ENCODE data around the gene ATP2A2.

- TF ChIP-seq POLR2A (IDR thresholded peaks at IDR 0.05; ENCODE audit: low read depth, low read length) (no peak), POLR2AphosphoS5 (IDR thresholded peaks at IDR 0.05; ENCODE audit: low read depth, low read length) (no peak), TAF1 (IDR thresholded peaks at IDR 0.05; ENCODE audit: low read depth, low read length) (no peak), SPI1 (IDR thresholded peaks at IDR 0.05; ENCODE audit: low read depth, low read length) (no peak), PAX5 (IDR thresholded peaks at IDR 0.05; ENCODE audit: insufficient read depth, low read length, severe bottlenecking) (no peak), POU2F2 (IDR thresholded peaks at IDR 0.05; ENCODE audit: low read depth, low read length) (no peak)
Measured at GRCh38 chr12:110262442-110263388, 18.3 kb upstream of the ATP2A2 start.

All from GM12891 (cell line).